ENCODE measurements around the gene WNT4. TPM values are rescaled to one million over a fixed set of nuclear protein-coding genes. Genes with fewer than 3 reads are reported as not detected.

WNT4 gene
- total and polyA plus RNA-seq, 9 of the 15 experiments (the other 6 are each of a cell fraction or from before 2014, with no cell fraction given): 0.01 TPM; not detected in 8

DNA sequence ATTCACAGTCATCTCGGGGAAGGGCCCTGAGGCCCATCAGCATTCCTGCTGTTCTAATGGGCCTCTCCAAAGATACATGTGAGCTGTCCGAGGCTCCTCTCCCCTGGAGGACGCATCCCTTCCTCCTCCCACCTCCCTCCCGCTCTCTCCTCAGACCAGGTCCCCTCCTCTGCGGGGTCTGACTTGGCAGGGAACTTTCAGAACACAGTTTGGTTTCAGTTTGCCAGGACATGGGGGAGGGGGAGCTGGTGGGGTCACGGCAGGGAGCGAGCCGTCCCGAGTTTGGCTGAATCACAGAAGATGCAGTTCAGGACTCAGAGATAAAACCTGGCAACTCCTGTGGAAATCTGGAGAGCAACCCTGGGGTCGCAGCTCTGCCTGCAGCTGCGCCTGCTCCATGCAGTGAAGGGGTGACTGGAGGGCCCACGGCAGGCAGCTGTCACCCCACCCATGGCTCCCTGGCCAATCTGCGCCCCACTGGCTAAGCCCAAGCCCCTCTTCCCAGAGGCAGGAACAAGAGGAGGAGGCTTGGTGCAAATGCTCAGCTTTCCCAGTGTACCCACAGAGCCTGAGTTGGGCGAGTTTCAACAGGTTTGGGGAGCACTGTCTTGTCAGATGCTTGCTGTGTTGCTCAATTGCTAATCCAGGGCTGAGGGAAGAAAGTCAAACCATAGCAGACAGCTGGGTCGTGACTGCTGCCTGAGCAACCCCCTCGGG, 5.7 kb downstream of the WNT4 start:
- ATAC-seq: no peak
- Histone ChIP-seq H4K20me1 (replicated peaks; ENCODE audit: control insufficient read depth, insufficient read depth, low read length) (peaks cover 40% of the 10 kb centered on the region), H2AFZ (ENCODE audit: low read depth, low read length) (no peak overlapping the region), H3K79me2 (ENCODE audit: control insufficient read depth, insufficient read depth, low read length) (no peaks in the 10 kb centered on the region), H3K36me3 (ENCODE audit: control insufficient read depth, insufficient read depth, low read length) (no peaks in the 10 kb centered on the region), H3K9ac (ENCODE audit: insufficient read depth in 1 of 2, low read depth in 2 of 2, low read length in 2 of 2) (0 out of 4 replicates have a peak overlapping the region, but pooled peaks of 1 of the 2 experiments have one; percentile 8), H3K4me1 (replicated peaks in 1 of 2; ENCODE audit: control insufficient read depth in 2 of 2, insufficient read depth in 2 of 2, low read length in 2 of 2) (peaks cover 0 to 30% of the 10 kb centered on the region in 2 experiments; a peak in 2 of 5 replicates), H3K9me3 (replicated peaks; ENCODE audit: control insufficient read depth, insufficient read depth, low read depth, low read length) (no peaks in the 10 kb centered on the region), H3K4me2 (ENCODE audit: insufficient read depth, low read length) (no peak overlapping the region), H3K9me1 (ENCODE audit: control insufficient read depth, insufficient read depth, low read length) (no peaks in the 10 kb centered on the region), H3K27me3 (ENCODE audit: control insufficient read depth in 2 of 2, insufficient read depth in 2 of 2, low read length in 2 of 2) (peaks cover 59 to 91% of the 10 kb centered on the region in 2 experiments), H3K27ac (ENCODE audit: extremely low read depth, low read depth, low read length) (no peak overlapping the region), H3K4me3 (no peak overlapping the region)
- ChIA-PET POLR2A (interaction anchor here (1.1 to 1.5 kb wide), 4 partner anchors 9 to 40 kb away, joined by 3 read pairs; no protein-coding TSS in a partner anchor), CTCF (ENCODE audit: low intra/inter-chr PET ratio) (no interaction called here)
- 4% methylated on average over 16 of the region's 16 CpGs for WGBS (ENCODE audit: insufficient coverage, low coverage, missing lambda C conversion rate)
- DNase-seq (ENCODE audit: extremely low read depth in 1 of 4, low spot score in 3 of 4): no peak
- no peak for FAIRE-seq
- intact Hi-C loops (cut with micrococcal nuclease) (no loop called here), in situ Hi-C loops (cut with MboI) (no loop called here)
- no TSS peak for BruUV-seq (replicated peaks)
- TF ChIP-seq ZNF263 (CRISPR knock-in tag; IDR thresholded peaks at IDR 0.05; ENCODE audit: borderline replicate concordance) (peak; percentile 63; the same call in 1 of the 2 replicates), ZNF785 (CRISPR knock-in tag; IDR thresholded peaks at IDR 0.05) (no peak)
- TF ChIP-seq, protein P1, sequence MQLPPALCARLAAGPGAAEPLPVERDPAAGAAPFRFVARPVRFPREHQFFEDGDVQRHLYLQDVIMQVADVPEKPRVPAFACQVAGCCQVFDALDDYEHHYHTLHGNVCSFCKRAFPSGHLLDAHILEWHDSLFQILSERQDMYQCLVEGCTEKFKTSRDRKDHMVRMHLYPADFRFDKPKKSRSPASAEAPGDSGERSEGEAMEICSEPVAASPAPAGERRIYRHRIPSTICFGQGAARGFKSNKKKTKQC (CRISPR knock-in tag; IDR thresholded peaks at IDR 0.05): no peak
